Spleen (tissue), 11 donors: Measurements from ENCODE around the gene ACSF3. TPM values are rescaled to one million over a fixed set of nuclear protein-coding genes. Genes with fewer than 3 reads are reported as not detected.

Experiments used
- DNase-seq: peaks from one replicate; pipeline ENCODE4 v3.0.0-alpha.2; 2020
- H3K27ac ChIP-seq, 8 donors: fragments of 200-600 bp; sonication (generic) in 7 of 8; 1 replicate in 4 of 8; 2 replicates in 4 of 8; pipeline versions ENCODE4 v1.5.0 to v1.8.0; 2016 to 2021; ENCODE audit warnings: inconsistent platforms in 4 of 8, mild to moderate bottlenecking in 4 of 8, moderate library complexity in 1 of 8
- H3K27me3 ChIP-seq, 7 donors: fragments of 200-600 bp; sonication (generic) in 6 of 7; replicated peaks in 1 of 7; 1 replicate in 4 of 7; 2 replicates in 3 of 7; pipeline versions ENCODE4 v1.5.0 to v1.8.0; 2016 to 2021; ENCODE audit warnings: inconsistent platforms in 3 of 7, mild to moderate bottlenecking in 1 of 7
- H3K36me3 ChIP-seq, 6 donors: fragments of 200-600 bp; sonication (generic) in 5 of 6; 1 replicate in 4 of 6; 2 replicates in 2 of 6; pipeline versions ENCODE4 v1.5.0 to v1.8.0; 2016 to 2021; ENCODE audit warnings: inconsistent platforms in 2 of 6
- H3K4me1 ChIP-seq, 6 donors: fragments of 200-600 bp; sonication (generic) in 5 of 6; 1 replicate in 3 of 6; 2 replicates in 3 of 6; pipeline versions ENCODE4 v1.5.0 to v1.8.0; 2016 to 2021; ENCODE audit warnings: inconsistent platforms in 3 of 6
- H3K4me3 ChIP-seq, 8 donors: fragments of 200-600 bp; sonication (generic) in 7 of 8; 1 replicate in 4 of 8; 2 replicates in 4 of 8; pipeline versions ENCODE4 v1.5.0 to v1.8.0; 2016 to 2021; ENCODE audit warnings: inconsistent platforms in 4 of 8, mild to moderate bottlenecking in 4 of 8, moderate library complexity in 2 of 8
- H3K9me3 ChIP-seq, 8 donors: fragments of 200-600 bp; sonication (generic) in 7 of 8; 1 replicate in 4 of 8; 2 replicates in 4 of 8; pipeline versions ENCODE4 v1.5.0 to v1.8.0; 2016 to 2021; ENCODE audit warnings: inconsistent platforms in 4 of 8
- POLR2A ChIP-seq, 3 donors: fragments of 450-650 bp; IDR thresholded peaks; one replicate each; pipeline ENCODE4 v1.5.1; 2017; ENCODE audit warnings: antibody characterized with exemption in 3 of 3, mild to moderate bottlenecking in 1 of 3
- POLR2AphosphoS5 ChIP-seq, 3 donors: sonication (generic); formaldehyde crosslinking; IDR thresholded peaks; one replicate each; pipeline ENCODE4 v1.5.1; 2017; ENCODE audit warnings: antibody characterized with exemption in 3 of 3
- WGBS, 5 donors: extraction: QIAGEN DNeasy Blood & Tissue Kit in 3 of 5; methylation state at CpG; one replicate each; pipeline versions ENCODE4 v1.1.5 to v1.1.7; 2013 to 2018; 5-methylcytosine and 5-hydroxymethylcytosine counted together
- intact Hi-C: fragments of 100-400 bp; cut with DNase I; formaldehyde crosslinking; loops from one replicate; pipeline ENCODE4 v1.15.0; 2023; ENCODE audit warnings: low total_unique reads
- polyA plus RNA-seq, 3 donors: library from polyadenylated mRNA; stranded (reverse); fragments of 200-250 nt; gene quantifications; one replicate each; pipeline ENCODE4 v1.2.1, GENCODE V29; 2013
- total RNA-seq, 7 donors: library from RNA; depleted of rRNA in 3 of 7; stranded (reverse); fragments of >200 nt in 3 of 7; fragmentation: NEBNext Ultra II Directional in 4 of 7; extraction: Animal tissue kit (Norgen Biotek cat#: 25700) in 4 of 7; gene quantifications; one replicate each; pipeline versions ENCODE4 v1.1.0 to v1.2.1, GENCODE V29; 2016 to 2021
- TF ChIP-seq, protein P1 (sequence below), 11 experiments: fragments of 200-600 bp in 7 of 11; fragments of 450-650 bp in 4 of 11; sonication (generic) in 4 of 11; IDR thresholded peaks in 8 of 11; conservative IDR thresholded peaks in 3 of 11; 1 replicate in 7 of 11; 2 replicates in 4 of 11; pipeline versions ENCODE4 v1.4.0 to v1.8.0; 2016 to 2021; ENCODE audit warnings: antibody characterized with exemption in 11 of 11, inconsistent platforms in 4 of 11, mild to moderate bottlenecking in 1 of 11
- donor health status: healthy with polysubstance abuse.
- donor health status: DM: no; HTN: no; CAD: no; lungs with moderate emphysema.
- donor health status: DM: no; HTN: no; CAD: no.
- donor health status: Bipolar disorder and iron deficiency.
- donor health status: healthy.
- donor health status: DM: no; HTN: no; CAD: no.
- donor health status: DM: yes; HTN: yes; CAD: no.

ACSF3 gene
- total and polyA plus RNA-seq, 10 donors, result 35.4 to 68.1 (median 49.1) TPM

DNA sequence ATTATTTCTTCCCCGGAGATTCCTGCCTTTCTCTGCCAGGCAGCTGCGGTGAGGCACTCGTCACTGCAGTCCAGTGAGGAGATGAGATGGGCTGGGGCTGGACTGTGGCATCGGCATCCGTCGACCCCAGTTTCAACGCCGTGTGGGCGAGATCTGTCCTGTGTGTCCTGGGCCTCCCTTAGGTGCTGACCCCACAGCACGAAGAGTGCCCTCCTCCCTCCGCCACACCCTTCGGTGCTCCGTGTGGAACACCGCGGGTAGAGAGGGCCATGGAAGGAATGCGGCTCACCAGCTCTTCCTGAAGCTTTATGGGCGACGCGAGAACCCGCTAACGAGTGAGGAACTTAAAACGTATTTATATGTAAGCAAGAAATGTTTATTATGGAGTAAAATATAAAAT lies 17.6 kb downstream of the ACSF3 start:
- Histone ChIP-seq H3K27me3 (no peaks in the 10 kb centered on the region), H3K9me3 (no peaks in the 10 kb centered on the region), H3K27ac (no peak overlapping the region), H3K36me3 (peaks cover 0 to 85% (median 58%) of the 10 kb centered on the region in 6 donors), H3K4me3 (no peak overlapping the region), H3K4me1 (peaks cover 12 to 40% (median 35%) of the 10 kb centered on the region in 6 donors)
- intact Hi-C loops, result no loop called here
- peak; percentile 66 for DNase-seq
- 94 to 96% (median 96%) methylated on average over 22 of the region's 22 CpGs for WGBS, 5 donors
- TF ChIP-seq POLR2AphosphoS5 (IDR thresholded peaks at IDR 0.05) (no peak), POLR2A (IDR thresholded peaks at IDR 0.05) (no peak)
- TF ChIP-seq, protein P1, sequence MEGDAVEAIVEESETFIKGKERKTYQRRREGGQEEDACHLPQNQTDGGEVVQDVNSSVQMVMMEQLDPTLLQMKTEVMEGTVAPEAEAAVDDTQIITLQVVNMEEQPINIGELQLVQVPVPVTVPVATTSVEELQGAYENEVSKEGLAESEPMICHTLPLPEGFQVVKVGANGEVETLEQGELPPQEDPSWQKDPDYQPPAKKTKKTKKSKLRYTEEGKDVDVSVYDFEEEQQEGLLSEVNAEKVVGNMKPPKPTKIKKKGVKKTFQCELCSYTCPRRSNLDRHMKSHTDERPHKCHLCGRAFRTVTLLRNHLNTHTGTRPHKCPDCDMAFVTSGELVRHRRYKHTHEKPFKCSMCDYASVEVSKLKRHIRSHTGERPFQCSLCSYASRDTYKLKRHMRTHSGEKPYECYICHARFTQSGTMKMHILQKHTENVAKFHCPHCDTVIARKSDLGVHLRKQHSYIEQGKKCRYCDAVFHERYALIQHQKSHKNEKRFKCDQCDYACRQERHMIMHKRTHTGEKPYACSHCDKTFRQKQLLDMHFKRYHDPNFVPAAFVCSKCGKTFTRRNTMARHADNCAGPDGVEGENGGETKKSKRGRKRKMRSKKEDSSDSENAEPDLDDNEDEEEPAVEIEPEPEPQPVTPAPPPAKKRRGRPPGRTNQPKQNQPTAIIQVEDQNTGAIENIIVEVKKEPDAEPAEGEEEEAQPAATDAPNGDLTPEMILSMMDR (IDR thresholded peaks at IDR 0.05 in 8 of 11, conservative IDR thresholded peaks at IDR 0.05 in 3 of 11), result no peak

DNA sequence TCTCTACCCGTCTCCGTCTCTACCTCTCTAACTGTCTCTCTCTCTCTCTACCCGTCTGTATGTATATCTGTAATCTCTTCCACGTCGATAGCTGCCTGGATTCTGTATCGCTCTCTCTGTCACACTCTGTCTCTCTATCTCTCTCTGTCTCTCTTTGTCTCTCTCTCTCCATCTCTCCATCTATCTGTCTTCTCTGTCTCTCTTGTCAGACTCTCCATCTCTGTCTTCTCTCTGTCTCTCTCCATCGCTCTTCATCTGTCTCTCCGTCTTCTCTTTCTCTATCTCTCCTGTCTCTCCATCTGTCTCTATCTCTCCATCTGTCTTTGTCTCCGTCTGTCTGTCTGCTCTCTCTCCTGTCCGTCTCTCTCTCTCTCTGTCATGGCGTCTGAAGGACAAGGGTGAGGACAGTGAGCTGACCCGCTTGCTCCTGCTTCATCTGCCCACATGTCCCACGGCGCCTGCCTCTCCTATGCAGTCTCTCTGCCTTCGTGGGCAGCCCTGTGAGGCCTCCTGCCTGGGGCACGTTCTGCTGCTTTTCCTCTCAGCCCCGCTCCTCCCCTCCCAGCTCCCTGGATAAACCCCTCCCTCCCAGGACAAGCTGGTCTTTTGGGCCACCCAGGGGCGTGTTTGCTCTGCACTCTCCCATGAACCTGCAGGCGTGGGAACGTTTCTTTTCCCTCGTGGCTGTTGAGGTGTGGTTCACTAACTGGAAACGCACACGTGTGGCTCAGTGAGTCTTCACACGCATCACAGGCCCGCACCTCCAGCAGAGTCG lies 18.9 kb downstream of the ACSF3 start:
- no peak for TF ChIP-seq POLR2A (IDR thresholded peaks at IDR 0.05)
- no peak for TF ChIP-seq POLR2AphosphoS5 (IDR thresholded peaks at IDR 0.05)
- TF ChIP-seq, protein P1 (IDR thresholded peaks at IDR 0.05 in 8 of 11, conservative IDR thresholded peaks at IDR 0.05 in 3 of 11), result no peak
- intact Hi-C loops, result no loop called here
- Histone ChIP-seq H3K4me3 (no peak overlapping the region), H3K27ac (peak overlapping the region in 4 of 8 donors; percentile 82 to 90 (median 87)), H3K36me3 (peaks cover 0 to 85% (median 55%) of the 10 kb centered on the region in 6 donors), H3K27me3 (no peaks in the 10 kb centered on the region), H3K4me1 (peaks cover 12 to 48% (median 36%) of the 10 kb centered on the region in 6 donors), H3K9me3 (no peaks in the 10 kb centered on the region)
- peak; percentile 66 for DNase-seq
- 82 to 87% (median 85%) methylated on average over 25 to 26 of the region's 26 CpGs for WGBS, 5 donors

DNA sequence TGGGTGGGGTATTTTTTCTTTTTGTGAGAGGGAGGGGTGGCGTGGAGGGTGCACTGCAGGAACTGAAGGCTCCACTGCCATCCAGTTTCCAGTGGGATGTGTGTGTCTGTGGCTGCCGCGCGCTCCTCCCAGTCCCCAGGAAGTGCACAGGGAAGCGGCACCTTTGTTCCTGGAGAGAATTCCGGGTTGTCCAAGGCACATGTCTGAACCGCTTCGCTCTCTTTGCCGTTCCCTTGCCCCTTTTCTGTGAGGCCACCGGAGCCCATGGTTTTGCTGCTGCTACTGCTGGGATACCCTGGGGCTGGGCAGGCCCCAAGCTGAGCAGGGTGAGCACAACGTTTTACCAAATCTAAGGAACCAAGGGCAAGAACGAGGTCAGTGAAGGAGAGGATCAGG lies 19.5 kb downstream of the ACSF3 start:
- Histone ChIP-seq H3K4me1 (peaks cover 12 to 54% (median 37%) of the 10 kb centered on the region in 6 donors), H3K36me3 (peaks cover 0 to 85% (median 54%) of the 10 kb centered on the region in 6 donors), H3K4me3 (no peak overlapping the region), H3K27ac (peak overlapping the region in 4 of 8 donors; percentile 82 to 90 (median 87)), H3K27me3 (no peaks in the 10 kb centered on the region), H3K9me3 (no peaks in the 10 kb centered on the region)
- peak; percentile 40 for DNase-seq
- WGBS, 5 donors, result 87 to 94% (median 92%) methylated on average over 10 to 12 of the region's 12 CpGs
- intact Hi-C loops, result no loop called here
- TF ChIP-seq POLR2A (IDR thresholded peaks at IDR 0.05), result no peak
- TF ChIP-seq, protein P1 (IDR thresholded peaks at IDR 0.05 in 8 of 11, conservative IDR thresholded peaks at IDR 0.05 in 3 of 11), result no peak
- no peak for TF ChIP-seq POLR2AphosphoS5 (IDR thresholded peaks at IDR 0.05)

DNA sequence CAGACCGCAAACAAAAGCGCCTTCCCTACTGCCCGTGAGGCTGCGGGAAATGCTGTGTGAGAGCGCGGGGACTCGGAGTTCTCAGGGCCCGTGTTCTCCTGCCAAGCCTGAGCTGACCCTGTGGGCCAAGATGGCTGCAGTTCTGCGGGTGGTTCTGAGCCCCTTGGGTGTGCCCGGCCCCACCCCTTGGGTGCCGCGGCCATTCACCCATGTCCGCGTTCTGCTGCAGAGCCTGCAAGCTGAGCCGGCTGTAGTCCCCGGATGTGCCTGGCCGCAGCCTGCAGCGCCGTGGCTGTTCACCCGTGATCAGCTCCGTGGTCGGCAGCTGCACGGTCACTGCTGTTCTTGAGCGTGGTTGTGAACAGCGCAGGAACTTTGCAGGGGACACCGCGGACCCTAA lies 20.0 kb downstream of the ACSF3 start:
- Histone ChIP-seq H3K4me3 (peak overlapping the region in 1 of 8 donors; percentile 60), H3K9me3 (no peaks in the 10 kb centered on the region), H3K27me3 (no peaks in the 10 kb centered on the region), H3K36me3 (peaks cover 0 to 85% (median 55%) of the 10 kb centered on the region in 6 donors), H3K27ac (peak overlapping the region in 4 of 8 donors; percentile 82 to 90 (median 87)), H3K4me1 (peaks cover 12 to 59% (median 39%) of the 10 kb centered on the region in 6 donors)
- TF ChIP-seq POLR2AphosphoS5 (IDR thresholded peaks at IDR 0.05), result peak in 2 of 3 donors; percentile 65 to 74
- TF ChIP-seq, protein P1 (IDR thresholded peaks at IDR 0.05 in 8 of 11, conservative IDR thresholded peaks at IDR 0.05 in 3 of 11), result no peak
- intact Hi-C loops, result no loop called here
- WGBS, 5 donors, result 77 to 95% (median 87%) methylated on average over 20 to 27 of the region's 27 CpGs
- DNase-seq, result peak; percentile 87
